Stimulated activated CD8-positive, alpha-beta memory T cell treated with anti-CD3 and anti-CD28 coated beads, Interleukin-4, amount 100 ng/mL, for 24 hours (primary cell): ENCODE results near the gene P4HA3.

Source experiments
- DNase-seq: peaks from one replicate; pipeline ENCODE4 v3.0.0-alpha.2; 2020; ENCODE audit warnings: low read depth

Gene P4HA3

DNA sequence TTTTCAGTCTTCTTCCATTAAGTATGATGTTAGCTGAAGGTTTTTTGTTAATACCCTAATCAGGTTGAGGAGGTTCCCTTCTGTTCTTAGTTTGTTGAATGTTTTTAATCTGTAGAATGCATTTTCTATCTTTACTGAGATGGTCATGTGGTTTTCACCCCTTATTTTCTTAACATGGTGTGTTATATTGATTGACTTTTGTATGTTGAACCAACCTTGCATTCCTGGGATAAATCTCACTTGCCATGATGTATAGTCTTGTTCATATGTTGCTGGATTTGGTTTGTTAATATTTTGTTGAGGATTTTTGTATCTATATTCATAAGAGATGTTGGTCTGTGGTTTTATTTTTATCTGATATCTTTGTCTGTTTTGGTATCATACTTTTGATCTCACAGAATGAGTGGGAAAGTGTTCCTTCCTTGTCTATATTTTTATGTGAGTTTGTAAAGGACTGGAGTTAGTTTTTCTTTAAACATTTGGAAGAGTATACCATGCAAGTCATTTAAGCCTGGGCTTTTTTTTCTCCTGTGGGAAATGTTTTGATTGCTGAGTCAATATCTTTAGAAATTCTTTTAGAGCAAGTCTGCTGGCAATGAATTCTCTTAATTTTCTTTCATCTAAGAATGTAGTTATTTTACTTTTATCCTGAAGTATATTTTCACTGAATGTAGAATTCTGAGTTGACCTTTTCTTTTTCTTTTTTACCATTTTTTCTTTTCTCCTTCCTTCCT is 5.5 kb upstream of the P4HA3 start:
- no peak for DNase-seq

DNA sequence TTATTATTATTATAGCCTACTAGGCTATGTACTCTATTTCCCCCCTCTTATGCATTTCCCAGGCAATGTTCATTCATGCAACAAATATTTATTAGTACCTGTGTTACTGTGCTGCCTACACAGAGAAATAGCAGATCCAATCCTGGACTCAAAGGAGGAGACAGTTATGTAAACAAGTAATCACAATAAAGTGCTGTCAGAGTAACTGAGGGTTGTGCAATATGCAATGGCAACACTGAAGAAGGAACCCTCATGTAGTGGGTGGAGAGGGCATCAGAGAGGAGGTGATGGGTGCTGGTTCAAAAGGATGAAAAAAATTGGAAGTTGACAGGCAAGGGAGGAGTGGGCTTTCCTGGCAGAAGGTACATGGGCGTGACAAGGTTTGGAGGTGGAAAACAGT is 886 bp upstream of the P4HA3 start:
- DNase-seq = no peak

DNA sequence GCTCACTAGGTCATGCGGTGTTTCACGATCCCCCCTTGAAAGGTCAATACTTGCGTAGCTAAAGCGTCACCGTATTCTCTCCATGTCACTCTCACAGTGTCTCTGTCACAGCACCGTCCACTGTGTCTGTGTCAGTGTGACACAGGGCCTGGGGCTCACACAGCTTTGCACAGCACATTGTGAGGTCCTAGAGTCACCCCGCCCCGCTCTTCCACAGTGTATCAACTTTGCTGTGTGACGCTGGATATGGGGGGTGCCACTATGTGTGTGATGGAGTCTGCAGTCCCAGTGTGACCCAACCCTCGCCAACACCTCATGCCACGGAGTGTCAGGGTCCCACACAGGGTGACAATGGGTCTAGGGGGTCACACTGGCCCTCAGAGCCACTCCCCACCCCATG is 583 bp downstream of the P4HA3 start:
- no peak for DNase-seq

DNA sequence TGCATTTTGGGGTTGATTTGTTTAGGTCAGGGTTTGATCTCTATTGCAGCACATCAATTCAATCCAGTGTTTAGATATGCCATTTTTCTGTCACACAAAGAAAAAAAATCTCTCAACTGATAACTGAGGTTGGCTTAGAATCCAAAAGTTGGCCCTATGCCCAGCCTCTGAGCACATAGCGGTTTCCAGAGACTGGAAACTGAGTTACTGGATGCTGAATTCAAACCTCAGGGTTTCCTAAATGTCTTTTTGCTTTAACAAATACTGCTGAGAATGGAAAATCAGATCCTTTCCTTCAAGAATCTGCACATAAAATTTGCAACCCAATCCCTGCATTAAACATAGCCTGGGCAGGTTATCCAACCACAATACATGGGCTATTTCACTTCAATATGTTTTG is 4.0 kb downstream of the P4HA3 start:
- no peak for DNase-seq

DNA sequence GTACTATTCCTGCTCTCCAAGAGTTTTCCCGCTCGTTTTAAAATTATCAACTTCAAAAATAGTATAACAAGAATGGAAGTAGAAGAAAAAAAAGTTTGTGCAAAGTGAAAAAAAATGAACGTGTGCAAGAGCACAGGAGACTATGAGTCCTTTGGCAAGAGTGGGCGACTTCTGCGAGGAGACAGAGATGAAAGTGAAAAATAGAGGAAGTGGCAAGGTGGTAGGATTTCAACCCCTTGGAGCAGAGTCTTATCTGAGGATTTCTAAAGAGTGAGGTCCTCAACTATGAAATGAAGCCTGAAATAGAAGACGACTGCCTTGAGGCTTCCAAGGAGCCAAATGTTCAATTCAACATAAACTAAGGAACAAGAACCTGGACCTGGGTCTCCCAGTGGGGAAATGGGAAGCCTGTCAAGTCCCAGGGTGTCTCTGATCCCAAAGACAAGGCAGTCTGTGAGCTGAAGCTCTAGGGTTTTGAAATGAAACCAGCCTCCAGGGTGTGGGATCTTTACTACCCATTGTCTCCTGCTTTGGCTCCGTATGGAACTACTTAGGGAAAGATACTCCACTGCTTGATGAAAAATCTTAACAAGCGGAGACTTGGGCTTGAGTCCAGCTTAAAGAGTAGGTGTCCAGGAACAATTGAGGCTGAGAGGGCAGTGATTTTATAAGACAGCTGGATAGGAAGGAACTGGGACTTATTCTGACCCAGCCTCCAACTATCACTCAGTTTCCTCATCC is 4.8 kb downstream of the P4HA3 start:
- DNase-seq = no peak

DNA sequence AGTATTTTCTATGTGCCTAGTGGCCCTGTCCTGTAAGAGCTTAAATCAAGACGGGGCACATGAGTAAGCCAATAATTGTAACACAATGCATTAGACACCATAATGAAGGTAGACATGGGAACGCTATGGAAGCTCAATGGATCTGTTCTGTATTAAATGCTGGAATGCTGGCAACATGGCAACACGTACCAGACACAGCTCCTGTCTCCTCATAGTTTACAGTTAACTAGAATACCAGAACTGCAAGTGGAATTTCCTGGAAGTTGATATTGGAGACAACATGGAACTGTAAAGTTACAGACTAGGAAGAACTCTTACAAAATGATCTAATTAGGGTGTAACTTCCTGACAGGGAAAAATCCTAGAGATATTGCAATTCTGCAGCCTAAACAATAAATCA is 12.4 kb downstream of the P4HA3 start:
- DNase-seq = no peak

DNA sequence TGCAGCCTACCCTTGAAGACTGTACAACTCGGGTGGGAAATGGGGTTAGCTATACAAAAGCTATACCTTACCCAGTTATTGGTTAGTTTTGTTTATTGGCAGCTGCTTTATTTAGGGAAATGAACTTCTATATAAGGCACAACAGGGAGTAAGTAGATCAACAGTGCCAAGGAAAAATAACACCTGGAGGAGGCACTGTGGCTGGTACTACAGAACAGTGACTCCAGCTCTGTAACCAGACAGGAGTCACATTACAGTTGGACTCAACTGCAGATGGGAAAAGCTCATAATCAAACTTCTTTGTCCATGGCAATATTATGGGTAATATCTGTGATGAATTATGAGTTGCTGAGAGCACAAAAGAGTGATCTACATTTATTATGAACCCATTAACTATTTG is 14.0 kb downstream of the P4HA3 start:
- DNase-seq = no peak

DNA sequence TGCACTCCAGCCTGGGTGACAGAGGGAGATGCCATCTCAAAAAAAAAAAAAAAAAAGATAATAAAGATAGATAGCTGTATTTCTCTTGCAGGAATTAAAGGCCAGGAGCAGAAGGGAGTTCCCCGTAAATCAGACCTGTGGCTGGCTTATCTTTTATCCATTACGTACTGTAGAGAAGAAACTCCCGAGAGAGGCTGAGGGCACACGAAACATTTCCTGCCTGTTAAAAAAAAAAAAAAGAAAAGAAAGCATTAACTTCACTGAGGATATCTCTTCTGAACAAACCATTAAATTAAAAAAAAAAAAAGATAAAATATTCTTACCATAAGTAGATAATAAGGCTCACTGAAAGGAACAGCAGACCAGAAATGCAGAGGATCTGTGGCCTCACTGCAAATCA is 22.5 kb downstream of the P4HA3 start:
- no peak for DNase-seq

DNA sequence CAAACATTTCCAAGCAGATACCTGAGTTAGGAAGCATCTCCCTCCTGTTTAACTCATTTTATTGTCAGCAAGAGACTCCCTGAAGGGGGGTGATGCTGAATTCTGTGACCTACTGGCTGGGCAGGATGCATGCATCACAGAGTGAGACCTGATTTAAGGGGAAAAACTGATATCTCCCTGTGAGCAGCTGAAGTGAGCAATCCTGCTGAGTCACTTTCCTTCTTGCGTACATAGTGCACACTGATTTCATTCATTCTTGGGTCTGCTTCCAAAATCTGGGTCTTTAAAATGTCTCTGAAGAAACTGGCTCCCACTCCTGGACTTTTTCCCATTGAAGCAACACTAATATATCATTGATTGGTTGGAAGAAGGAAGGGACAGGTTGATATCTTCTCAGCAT is 23.3 kb downstream of the P4HA3 start:
- DNase-seq = no peak

DNA sequence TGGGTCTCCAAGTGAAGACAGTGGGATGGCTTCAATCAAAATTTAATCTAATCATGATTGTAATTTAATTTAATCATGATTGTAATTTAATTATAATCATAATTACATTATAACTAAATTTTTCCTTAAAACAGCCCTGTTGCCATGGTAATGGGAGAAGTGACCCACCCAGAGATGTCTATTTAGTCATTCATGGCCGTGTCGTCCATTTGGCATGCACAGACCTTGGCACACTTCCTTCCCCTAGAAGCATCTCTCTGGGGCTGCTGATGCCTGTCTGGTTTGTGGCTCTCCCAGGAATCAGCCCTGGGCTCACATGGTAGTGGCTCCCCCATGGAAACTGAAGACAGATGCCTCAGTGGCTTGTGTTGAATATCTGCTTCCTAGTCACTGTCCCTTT is 27.0 kb downstream of the P4HA3 start:
- no peak for DNase-seq

DNA sequence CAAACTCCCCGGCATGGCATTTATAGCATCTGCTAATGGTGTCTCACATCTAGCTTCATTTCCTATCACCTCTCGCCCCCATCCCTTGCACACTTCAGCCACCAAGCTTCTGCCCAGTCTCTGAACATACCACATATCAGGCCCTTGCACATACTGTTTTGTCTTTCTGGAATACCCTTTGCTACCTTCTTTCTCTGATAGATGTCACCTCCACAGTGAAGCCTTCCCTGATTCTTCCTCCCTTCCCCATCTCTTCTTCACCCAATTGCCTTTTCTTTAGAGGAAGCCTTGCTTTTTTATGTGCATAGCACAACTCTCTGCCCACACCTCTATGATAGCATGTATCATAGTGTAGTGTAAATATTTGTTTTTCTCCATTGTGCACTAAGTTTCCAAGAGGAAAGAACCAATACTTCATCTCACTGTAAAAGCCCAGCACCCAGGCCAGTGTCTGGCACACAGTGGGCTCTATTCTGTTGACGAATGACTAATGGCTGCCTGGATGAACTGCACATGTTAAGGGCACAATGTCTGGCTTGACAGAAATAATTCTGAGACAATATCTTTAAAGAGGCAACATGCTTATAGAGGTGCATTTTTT is 27.8 kb downstream of the P4HA3 start:
- DNase-seq = no peak

DNA sequence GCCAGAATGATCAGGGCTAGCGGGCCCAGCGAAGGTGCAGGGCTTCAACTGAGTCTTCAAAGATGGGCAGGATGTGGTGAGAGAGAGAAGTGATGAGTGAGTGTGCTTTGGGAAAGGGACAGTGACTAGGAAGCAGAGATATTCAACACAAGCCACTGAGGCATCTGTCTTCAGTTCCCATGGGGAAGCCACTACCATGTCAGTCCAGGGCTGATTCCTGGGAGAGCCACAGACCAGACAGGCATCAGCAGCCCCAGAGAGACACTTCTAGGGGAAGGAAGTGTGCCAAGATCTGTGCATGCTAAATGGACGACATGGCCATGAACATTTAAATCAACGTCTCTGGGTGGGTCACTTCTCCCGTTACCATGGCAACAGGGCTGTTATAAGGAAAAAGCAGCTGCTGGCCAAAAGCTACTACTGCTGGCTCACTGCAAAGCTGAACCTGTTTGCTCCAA is 28.5 kb downstream of the P4HA3 start:
- DNase-seq = no peak

DNA sequence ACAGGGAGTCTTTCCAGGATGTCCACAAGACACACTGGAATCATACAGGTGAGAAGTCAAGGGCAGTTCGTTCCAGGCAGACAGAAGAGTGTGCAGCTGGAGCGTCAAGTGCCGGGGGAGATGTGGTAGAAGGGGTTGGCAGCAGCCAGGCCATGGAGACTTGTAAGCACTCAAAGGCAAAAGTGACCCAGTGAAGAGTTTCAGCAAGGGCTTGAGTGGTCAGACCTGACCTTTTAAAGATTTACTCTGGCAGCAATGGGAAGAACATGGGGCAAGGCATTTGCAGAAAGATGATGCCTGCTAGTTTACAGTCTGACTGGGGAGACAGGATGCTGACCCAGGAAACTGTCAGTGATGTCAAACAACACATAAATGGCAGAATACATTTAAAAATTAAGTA is 29.0 kb downstream of the P4HA3 start:
- no peak for DNase-seq

DNA sequence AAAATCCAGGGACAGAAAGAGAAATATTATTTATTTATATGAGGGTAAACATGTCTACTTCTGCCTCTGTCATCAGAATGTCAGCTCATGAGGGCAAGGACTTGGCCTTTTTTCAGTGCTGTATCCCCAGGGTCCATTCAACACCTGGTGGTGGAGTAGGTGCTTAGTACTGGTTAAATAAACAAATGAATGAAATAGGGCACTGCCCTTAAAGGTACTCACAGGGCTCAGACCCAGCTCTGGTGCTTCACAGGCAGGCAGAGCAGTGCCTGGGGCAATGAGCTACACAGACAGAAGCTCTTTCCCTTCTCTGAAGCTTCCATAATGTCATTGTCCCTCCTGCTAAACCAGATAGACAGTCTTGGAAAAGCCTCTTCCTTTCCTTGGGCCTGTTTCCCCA is 30.9 kb downstream of the P4HA3 start:
- DNase-seq = no peak

DNA sequence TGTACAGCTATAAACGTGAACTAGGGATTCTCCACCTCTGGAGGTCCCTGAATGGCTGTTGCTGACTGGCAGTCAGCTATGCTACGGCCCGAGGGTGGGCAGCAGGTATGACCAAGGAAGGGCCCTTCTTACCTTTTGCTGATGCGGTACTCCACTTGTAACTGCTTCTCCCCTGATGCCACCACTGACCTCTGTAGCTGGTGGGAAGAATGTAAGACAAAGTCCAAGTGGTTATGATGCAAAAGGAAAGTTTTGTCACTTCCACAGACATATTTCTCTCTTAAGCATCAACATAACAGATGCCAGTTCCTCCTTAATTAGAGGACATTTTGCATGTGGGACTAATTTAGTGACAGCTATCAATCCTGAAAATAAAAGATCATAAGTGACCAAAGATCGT is 32.2 kb downstream of the P4HA3 start:
- DNase-seq = no peak

DNA sequence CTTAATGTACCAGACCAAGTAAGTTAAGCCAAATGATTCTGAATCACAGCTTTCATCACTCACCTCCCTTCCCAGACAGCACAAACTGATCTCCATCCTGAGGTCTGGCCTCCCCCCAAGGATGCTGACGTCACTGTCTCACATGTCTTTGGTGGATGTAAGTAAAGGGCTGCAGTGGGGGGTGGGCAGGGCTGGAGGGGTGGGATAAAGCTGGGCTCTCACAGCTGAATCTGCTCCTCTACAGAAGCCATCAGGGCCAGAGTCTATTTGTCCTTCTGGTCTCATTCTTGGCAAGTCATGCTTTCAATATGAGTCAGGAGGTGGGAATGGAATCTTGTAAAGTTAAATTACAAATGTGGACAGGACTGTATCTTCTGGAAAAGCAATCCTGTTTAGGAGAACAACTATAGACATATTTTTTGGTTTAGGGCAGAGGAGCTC is 32.7 kb downstream of the P4HA3 start:
- no peak for DNase-seq

DNA sequence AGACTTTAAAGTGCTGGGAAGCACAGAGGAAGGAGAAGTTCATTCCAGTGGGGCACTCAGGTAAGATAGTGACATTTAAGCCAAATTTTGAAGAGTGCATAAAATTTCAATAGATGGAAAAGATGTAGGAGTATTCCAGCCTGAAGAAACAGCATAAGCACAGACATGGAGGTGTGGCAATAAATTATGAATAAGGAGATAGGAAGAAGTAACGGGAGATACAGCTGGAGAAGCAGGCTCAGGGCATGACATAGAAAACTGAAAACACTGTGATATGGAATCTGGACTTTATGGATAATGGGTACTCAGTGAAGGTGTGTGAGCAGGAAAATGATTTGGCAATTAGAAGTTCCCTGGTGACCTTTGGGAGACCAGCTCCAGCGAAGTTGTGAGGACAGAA is 33.3 kb downstream of the P4HA3 start:
- DNase-seq = no peak

DNA sequence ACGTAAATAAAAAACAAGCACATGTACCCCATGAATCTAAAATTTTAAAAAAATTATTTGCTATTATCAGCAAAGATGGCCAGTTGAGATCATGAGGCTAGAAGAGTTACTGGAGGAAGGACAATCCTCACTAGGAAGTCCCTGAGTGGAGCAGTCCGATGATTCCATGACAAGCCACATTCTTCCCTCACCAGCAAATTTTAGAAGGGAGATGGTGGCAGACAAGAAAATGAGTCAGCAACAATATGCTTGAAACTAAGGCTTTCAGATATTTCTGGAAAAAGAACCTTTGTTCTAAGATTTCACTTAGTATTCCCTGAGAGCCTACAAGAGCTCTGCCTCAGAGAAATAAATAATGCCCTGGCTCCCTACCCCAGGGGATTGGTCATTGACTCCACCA is 34.9 kb downstream of the P4HA3 start:
- no peak for DNase-seq

DNA sequence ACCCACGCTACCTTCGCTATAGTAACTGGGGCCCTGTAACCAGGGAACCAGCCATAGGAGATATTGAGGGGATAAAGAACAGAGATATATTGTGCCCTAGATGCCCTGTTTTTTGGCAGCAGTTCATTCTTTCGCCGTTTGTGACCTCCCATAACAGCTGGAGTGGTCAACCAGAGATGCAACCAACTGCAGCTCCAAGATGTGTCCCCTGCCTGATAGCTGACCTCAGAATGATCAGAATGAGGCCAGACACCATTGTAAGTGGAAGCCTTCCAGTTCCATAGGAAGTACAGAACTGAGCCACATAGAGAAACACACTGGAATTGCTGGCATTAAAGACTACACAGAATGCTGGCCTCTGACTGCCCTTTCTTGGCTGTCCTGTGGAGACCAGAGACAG is 39.2 kb downstream of the P4HA3 start:
- no peak for DNase-seq

DNA sequence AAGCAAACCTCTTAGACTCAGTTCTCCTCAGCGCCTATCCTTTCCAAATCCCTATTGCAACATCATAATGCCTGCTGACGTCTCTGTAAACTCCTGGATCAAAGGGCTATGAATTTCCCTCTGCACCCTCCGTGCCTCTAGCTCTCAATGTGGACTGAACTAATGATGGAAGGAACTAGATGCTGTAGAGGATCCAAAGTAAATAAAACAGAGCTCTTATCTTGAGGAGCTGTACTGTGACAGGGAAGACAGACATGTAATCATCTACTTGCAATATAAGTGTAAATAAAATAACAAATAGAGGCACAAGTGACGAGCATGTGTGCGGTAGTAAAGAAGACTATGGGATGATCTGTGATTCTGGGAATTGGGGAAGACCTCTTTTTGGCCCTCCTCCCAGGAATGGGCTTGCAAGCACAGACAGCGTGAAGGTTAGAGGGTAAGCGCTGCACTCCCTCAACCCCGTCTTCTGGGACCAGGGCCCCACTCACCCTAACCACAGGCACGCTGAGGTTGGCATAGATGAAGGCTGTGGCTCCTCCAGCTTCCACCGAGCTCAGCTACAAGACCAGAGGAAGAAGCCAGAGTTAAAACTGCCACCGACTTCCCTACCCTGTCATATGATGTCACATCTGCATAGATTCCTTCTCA is 42.2 kb downstream of the P4HA3 start:
- no peak for DNase-seq

DNA sequence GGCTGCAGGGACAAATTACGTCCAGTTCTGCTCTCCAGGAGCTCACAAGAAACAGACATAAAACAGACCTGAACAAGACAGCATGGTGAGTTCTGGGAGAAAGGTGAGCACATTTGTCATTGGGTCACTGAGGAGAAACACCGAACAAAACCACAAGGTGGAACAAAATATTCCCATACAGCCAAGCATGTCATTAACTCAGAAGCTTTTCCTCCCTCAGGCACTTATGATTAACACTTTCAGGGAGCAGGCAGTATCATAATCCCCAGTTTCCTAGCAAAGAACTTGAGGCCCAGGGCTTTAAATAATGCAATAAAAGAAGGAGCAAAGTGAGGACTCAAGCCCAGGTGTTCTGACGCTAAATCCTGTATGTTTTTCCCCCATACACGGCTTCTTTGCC is 43.0 kb downstream of the P4HA3 start:
- DNase-seq = no peak

DNA sequence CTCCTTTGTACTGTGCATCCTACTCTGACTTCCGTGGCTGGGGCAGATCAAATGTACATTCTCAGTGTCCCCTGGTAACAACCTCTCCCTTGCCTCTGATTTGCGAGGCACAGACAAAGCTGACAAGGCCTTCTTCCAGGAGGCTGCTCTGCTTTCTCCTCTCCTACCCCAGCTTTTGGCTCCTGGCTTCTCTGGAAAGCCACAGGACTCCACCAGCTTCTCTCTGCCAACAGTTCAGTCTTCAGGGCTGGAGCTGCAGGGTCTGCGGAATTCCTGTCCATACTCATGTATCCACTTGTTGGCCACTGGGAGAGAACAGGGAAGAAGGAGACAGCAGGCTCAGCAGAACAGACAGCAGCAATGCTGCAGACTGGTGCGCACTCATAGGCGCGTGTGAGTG is 44.4 kb downstream of the P4HA3 start:
- no peak for DNase-seq

DNA sequence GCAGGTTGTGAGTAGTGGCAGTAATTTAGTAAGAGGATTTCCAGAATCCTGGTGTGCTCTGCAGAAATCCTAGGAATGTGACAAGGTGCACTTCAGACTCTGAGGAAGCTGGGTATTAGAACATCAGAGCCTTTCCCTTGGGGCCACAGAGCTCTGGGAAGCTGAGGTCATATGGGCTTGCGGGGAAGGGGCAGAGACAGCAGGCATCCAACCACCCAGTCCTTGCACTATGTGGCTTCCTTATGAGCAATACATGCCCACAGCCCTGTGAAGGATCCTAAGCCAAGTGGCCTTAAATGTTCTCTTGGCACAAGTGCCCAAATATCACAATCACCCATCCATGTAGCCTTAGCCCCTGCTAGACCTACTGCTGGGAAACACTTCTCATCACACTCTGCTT is 46.2 kb downstream of the P4HA3 start:
- no peak for DNase-seq
